CD4-positive, alpha-beta T cell treated with Interleukin-15 for 1 hour (primary cell): ENCODE results near the gene COG4.
"Not testable (repeated sequence)": the region's sequence is repeated elsewhere in the genome, so short reads cannot be mapped to it uniquely, and the experiment has no call there.

Experiments used
- DNase-seq: peaks from one replicate; pipeline ENCODE4 v3.0.0-alpha.2; 2020

Gene COG4

GRCh38 chr16:70453892-70454221 lies 69.5 kb downstream of the COG4 start:
- DNase-seq: no peak

- no peak for DNase-seq
These were observed 70.0 kb downstream of the COG4 start for GRCh38 chr16:70453117-70453891.

GRCh38 chr16:70451004-70451340 lies 72.4 kb downstream of the COG4 start:
- not testable (repeated sequence) for DNase-seq

- DNase-seq: not testable (repeated sequence)
These were observed 73.0 kb downstream of the COG4 start for GRCh38 chr16:70450142-70451003.

GRCh38 chr16:70448075-70448474 lies 75.3 kb downstream of the COG4 start:
- DNase-seq: no peak

GRCh38 chr16:70444249-70445063 lies 78.9 kb downstream of the COG4 start:
- DNase-seq: no peak

GRCh38 chr16:70442344-70442743 lies 81.0 kb downstream of the COG4 start:
- no peak for DNase-seq

GRCh38 chr16:70441406-70441990 lies 81.9 kb downstream of the COG4 start:
- DNase-seq: no peak

GRCh38 chr16:70440009-70440692 lies 83.2 kb downstream of the COG4 start:
- DNase-seq: no peak

GRCh38 chr16:70438969-70439862 lies 84.1 kb downstream of the COG4 start, which contains the start of gene ST3GAL2:
TSS of gene ST3GAL2 (minus strand) at chr16:70439100. CDS start at chr16:70398530, 40,570 bp downstream.
- DNase-seq: peak; percentile 96

- no peak for DNase-seq
These were observed 84.8 kb downstream of the COG4 start for GRCh38 chr16:70438585-70438968.

GRCh38 chr16:70437582-70438557 lies 85.5 kb downstream of the COG4 start:
- no peak for DNase-seq

GRCh38 chr16:70437017-70437581 lies 86.3 kb downstream of the COG4 start:
- no peak for DNase-seq

GRCh38 chr16:70434484-70435260 lies 88.7 kb downstream of the COG4 start:
- DNase-seq: no peak

- no peak for DNase-seq
These were observed 89.8 kb downstream of the COG4 start for GRCh38 chr16:70433458-70434103.

- DNase-seq: no peak
These were observed 90.5 kb downstream of the COG4 start for GRCh38 chr16:70432723-70433457.

GRCh38 chr16:70432356-70432722 lies 91.0 kb downstream of the COG4 start:
- DNase-seq: no peak
